IMR-90 (cell line): ENCODE data around the gene RILPL2. TPM values are rescaled to one million over a fixed set of nuclear protein-coding genes. Genes with fewer than 3 reads are reported as not detected.

ENCODE experiments used
- ATAC-seq: fragments of 200-7000 bp; cut with Tn5 transposase; 2 replicates; pipeline ENCODE4 v1.9.1; 2020; ENCODE audit warnings: low read depth, mild to moderate bottlenecking, moderate library complexity
- BruUV-seq: library from RNA; stranded (reverse); fragments of 400-500 nt; replicated peaks from 2 replicates; lab custom pipeline; 2021; lab: Mats Ljungman, UMichigan
- CTCF ChIA-PET: fragments of 300-600 bp; formaldehyde crosslinking; extraction: SDS; loops from one replicate; lab custom pipeline; 2021; ENCODE audit warnings: antibody characterized with exemption; lab: Yijun Ruan, JAX
- POLR2A ChIA-PET: fragments of 300-600 bp; sonication (Branson Sonifier 250); formaldehyde crosslinking; loops from one replicate; lab custom pipeline; 2022; ENCODE audit warnings: antibody characterized with exemption; ENCODE audit not compliant: unreplicated experiment; lab: Charles Lee
- DNase-seq: peaks from one replicate; pipeline ENCODE4 v3.0.0; 2013
- H2AFZ ChIP-seq: replicated peaks from 2 replicates; pipeline ENCODE3; 2013; ENCODE audit warnings: low read length, mild to moderate bottlenecking; ENCODE audit not compliant: poor library complexity
- H2AK5ac ChIP-seq: 2 replicates; pipeline ENCODE4 v1.6.1; 2013; ENCODE audit warnings: low read depth, low read length, inconsistent platforms
- H2AK9ac ChIP-seq: replicated peaks from 2 replicates; pipeline ENCODE3; 2013; ENCODE audit warnings: mild to moderate bottlenecking, low read depth, low read length, moderate library complexity; ENCODE audit not compliant: poor library complexity
- H2BK120ac ChIP-seq: 2 replicates; pipeline ENCODE4 v1.6.1; 2013; ENCODE audit warnings: low read depth, low read length, inconsistent platforms
- H2BK15ac ChIP-seq: 3 replicates; pipeline ENCODE4 v1.6.1; 2013; ENCODE audit warnings: low read depth, low read length, inconsistent platforms
- H2BK20ac ChIP-seq: 2 replicates; pipeline ENCODE4 v1.6.1; 2013; ENCODE audit warnings: low read depth, mild to moderate bottlenecking, inconsistent platforms, low read length, moderate library complexity
- H2BK5ac ChIP-seq: 2 replicates; pipeline ENCODE4 v1.6.1; 2013; ENCODE audit warnings: mild to moderate bottlenecking, low read depth, low read length, inconsistent platforms; ENCODE audit not compliant: poor library complexity, severe bottlenecking
- H3K14ac ChIP-seq: replicated peaks from 2 replicates; pipeline ENCODE4 v1.6.1; 2013; ENCODE audit warnings: low read depth, low read length, inconsistent platforms
- H3K18ac ChIP-seq: 2 replicates; pipeline ENCODE4 v1.6.1; 2013; ENCODE audit warnings: low read depth, low read length, control low read depth
- H3K23ac ChIP-seq: 2 replicates; pipeline ENCODE4 v1.6.1; 2013; ENCODE audit warnings: low read depth, low read length, inconsistent platforms
- H3K27ac ChIP-seq: 2 replicates; pipeline ENCODE4 v1.5.1; 2013; ENCODE audit warnings: mild to moderate bottlenecking, control low read depth, low read length; ENCODE audit not compliant: insufficient read depth
- H3K27me3 ChIP-seq: 2 replicates; pipeline ENCODE4 v1.6.1; 2013; ENCODE audit warnings: low read length; ENCODE audit not compliant: control insufficient read depth, insufficient read depth
- H3K36me3 ChIP-seq: 2 replicates; pipeline ENCODE4 v1.6.1; 2013; ENCODE audit warnings: low read length, mixed read lengths; ENCODE audit not compliant: control insufficient read depth, insufficient read depth
- H3K4ac ChIP-seq: 2 replicates; pipeline ENCODE4 v1.6.1; 2013; ENCODE audit warnings: low read depth, low read length, inconsistent platforms
- H3K4me1 ChIP-seq: 2 replicates; pipeline ENCODE4 v1.6.1; 2013; ENCODE audit warnings: low read length, mixed read lengths; ENCODE audit not compliant: control insufficient read depth, insufficient read depth
- H3K4me2 ChIP-seq: 2 replicates; pipeline ENCODE4 v1.6.1; 2013; ENCODE audit warnings: low read depth, mild to moderate bottlenecking, control low read depth, low read length, moderate library complexity
- H3K4me3 ChIP-seq: 2 replicates; pipeline ENCODE4 v1.5.1; 2013; ENCODE audit warnings: low read depth, mild to moderate bottlenecking, control low read depth, low read length, moderate library complexity; ENCODE audit not compliant: insufficient read depth
- H3K56ac ChIP-seq: 2 replicates; pipeline ENCODE4 v1.6.1; 2013; ENCODE audit warnings: low read length, inconsistent platforms; ENCODE audit not compliant: insufficient read depth; ENCODE audit errors: extremely low read depth
- H3K79me1 ChIP-seq, 2 experiments: 2 replicates each; pipeline ENCODE4 v1.6.1; 2013; ENCODE audit warnings: low read length in 2 of 2, inconsistent platforms in 1 of 2, low read depth in 1 of 2
- H3K9ac ChIP-seq: 2 replicates; pipeline ENCODE4 v1.6.1; 2013; ENCODE audit warnings: low read depth, low read length, control low read depth
- H3K9me1 ChIP-seq: 2 replicates; pipeline ENCODE4 v1.6.1; 2013; ENCODE audit warnings: low read length, inconsistent platforms; ENCODE audit not compliant: insufficient read depth
- H3K9me3 ChIP-seq: 2 replicates; pipeline ENCODE4 v1.6.1; 2013; ENCODE audit warnings: low read length; ENCODE audit not compliant: control insufficient read depth, insufficient read depth
- H4K20me1 ChIP-seq: 2 replicates; pipeline ENCODE4 v1.6.1; 2013; ENCODE audit warnings: low read length, inconsistent platforms; ENCODE audit not compliant: insufficient read depth
- H4K5ac ChIP-seq: 2 replicates; pipeline ENCODE4 v1.6.1; 2013; ENCODE audit warnings: mild to moderate bottlenecking, low read depth, low read length, control low read depth
- H4K8ac ChIP-seq, 2 experiments: 2 replicates each; pipeline ENCODE4 v1.6.1; 2013; ENCODE audit warnings: low read depth in 2 of 2, low read length in 2 of 2, control low read depth in 1 of 2, inconsistent platforms in 1 of 2
- H4K91ac ChIP-seq: 2 replicates; pipeline ENCODE4 v1.6.1; 2013; ENCODE audit warnings: low read depth, low read length, inconsistent platforms; ENCODE audit not compliant: insufficient read depth
- BHLHE40 ChIP-seq: fragments of 150-350 bp; IDR thresholded peaks from 2 replicates; pipeline ENCODE4 v1.6.1; 2016; ENCODE audit warnings: mild to moderate bottlenecking, low read depth, low read length
- CTCF ChIP-seq: conservative IDR thresholded peaks from 2 replicates; pipeline ENCODE4 v1.5.1; 2012; ENCODE audit warnings: mild to moderate bottlenecking, low read depth, low read length, improper control_type of control experiment
- MXI1 ChIP-seq: IDR thresholded peaks from 2 replicates; pipeline ENCODE4 v1.6.1; 2012; ENCODE audit warnings: low read depth, mild to moderate bottlenecking, low read length, moderate library complexity, borderline replicate concordance
- RAD21 ChIP-seq: IDR thresholded peaks from 2 replicates; pipeline ENCODE4 v1.6.1; 2012; ENCODE audit warnings: low read length, improper control_type of control experiment
- RCOR1 ChIP-seq: IDR thresholded peaks from 2 replicates; pipeline ENCODE4 v1.6.1; 2012; ENCODE audit warnings: mild to moderate bottlenecking, low read length, improper control_type of control experiment; ENCODE audit not compliant: insufficient replicate concordance
- SMC3 ChIP-seq: fragments of 150-350 bp; IDR thresholded peaks from 2 replicates; pipeline ENCODE4 v1.6.1; 2016; ENCODE audit warnings: low read depth, mild to moderate bottlenecking, antibody characterized with exemption, low read length, moderate library complexity
- USF2 ChIP-seq: fragments of 150-350 bp; IDR thresholded peaks from 2 replicates; pipeline ENCODE4 v1.6.1; 2017; ENCODE audit warnings: mild to moderate bottlenecking, antibody characterized with exemption, low read length, low read depth
- WGBS, 2 experiments: methylation state at CpG; one replicate each; pipeline versions ENCODE4 v1.1.5 to v1.1.7; 2013; ENCODE audit warnings: missing lambda C conversion rate in 2 of 2; ENCODE audit not compliant: insufficient read length in 1 of 2; ENCODE audit errors: extremely low coverage in 2 of 2; 5-methylcytosine and 5-hydroxymethylcytosine counted together
- dilution Hi-C: fragments of 300-500 bp; cut with HindIII; formaldehyde crosslinking; loops from one replicate; pipeline ENCODE4 v1.14.3; 2018; ENCODE audit warnings: low sequenced_read_pairs; ENCODE audit not compliant: unreplicated experiment
- in situ Hi-C: fragments of 300-500 bp; cut with MboI; formaldehyde crosslinking; loops from 3 replicates; pipeline ENCODE4 v1.14.3; 2019; ENCODE audit warnings: low sequenced_read_pairs, inconsistent platforms, mixed read lengths
- intact Hi-C: fragments of 100-400 bp; cut with micrococcal nuclease; formaldehyde crosslinking; loops from 2 replicates; pipeline ENCODE4 v1.10.0; 2022
- polyA plus RNA-seq, 3 experiments: library from polyadenylated mRNA; depleted of rRNA; stranded (reverse); fragments of >200 nt; gene quantifications; 2 replicates each; pipeline ENCODE4 v1.2.3, GENCODE V29; 2012; ENCODE audit warnings: low replicate concordance in 1 of 3
- total RNA-seq: library from RNA; depleted of rRNA; stranded (reverse); fragments of >200 nt; gene quantifications from 2 replicates; pipeline ENCODE4 v1.2.3, GENCODE V29; 2012; rRNA removed

RILPL2 gene
- total and polyA plus RNA-seq, 2 of the 4 experiments (the other 2 are of a cell fraction): 1.8 to 2.2 TPM

GRCh38 chr12:123367511-123367910 lies 69.0 kb downstream of the RILPL2 start:
- no peak overlapping the region for H2BK5ac ChIP-seq
- H3K14ac ChIP-seq: no peak overlapping the region
- intact Hi-C loops (no loop called here), dilution Hi-C loops (no loop called here), in situ Hi-C loops (no loop called here)
- DNase-seq: no peak
- H3K4me3 ChIP-seq: no peak overlapping the region
- H3K56ac ChIP-seq: no peak overlapping the region
- ChIA-PET CTCF (no interaction called here), POLR2A (interaction anchor here (0.7 kb wide), 1 partner anchor 27 kb away, joined by 6 read pairs; no protein-coding TSS in a partner anchor)
- H3K23ac ChIP-seq: no peak overlapping the region
- no TSS peak for BruUV-seq
- no peaks in the 10 kb centered on the region for H3K9me3 ChIP-seq
- H3K4ac ChIP-seq: no peak overlapping the region
- TF ChIP-seq USF2 (no peak), RCOR1 (no peak), CTCF (no peak), BHLHE40 (no peak), SMC3 (no peak), RAD21 (no peak), MXI1 (no peak)
- H3K27ac ChIP-seq: no peak overlapping the region
- no peak overlapping the region for H4K8ac ChIP-seq
- WGBS, 2 experiments: 100% methylated on average over 1 of the region's 4 CpGs; no CpG with 5 or more reads in 1 of the 2 experiments
- no peaks in the 10 kb centered on the region for H3K4me1 ChIP-seq
- no peak overlapping the region for H2AFZ ChIP-seq
- H4K5ac ChIP-seq: no peak overlapping the region
- H3K79me1 ChIP-seq: peaks cover 0 to 9% of the 10 kb centered on the region in 2 experiments; a peak in 1 of 4 replicates
- no peak overlapping the region for H2BK20ac ChIP-seq
- H3K18ac ChIP-seq: no peak overlapping the region
- no peak overlapping the region for H2AK5ac ChIP-seq
- H3K27me3 ChIP-seq: no peaks in the 10 kb centered on the region
- no peak overlapping the region for H2BK15ac ChIP-seq
- no peaks in the 10 kb centered on the region for H3K9me1 ChIP-seq
- no peaks in the 10 kb centered on the region for H3K36me3 ChIP-seq
- peaks cover 21% of the 10 kb centered on the region for H4K20me1 ChIP-seq
- no peak for ATAC-seq
- no peak overlapping the region for H3K9ac ChIP-seq
- no peak overlapping the region for H2BK120ac ChIP-seq
- no peak overlapping the region for H4K91ac ChIP-seq
- H2AK9ac ChIP-seq: no peak overlapping the region
- H3K4me2 ChIP-seq: no peak overlapping the region

Other genes with a start within 250 kb of the RILPL2 start
- 17.0 and 30.8 TPM in 2 replicates for gene MPHOSPH9, start 203.5 kb downstream of the RILPL2 start, total RNA-seq
- gene MPHOSPH9, start 203.5 kb downstream of the RILPL2 start, polyA plus RNA-seq (2012; rRNA removed): 7.6 and 8.3 TPM in 2 replicates
- 10.2 and 12.2 TPM in 2 replicates for gene MTRFR, start 203.2 kb downstream of the RILPL2 start, total RNA-seq
- gene MTRFR, start 203.2 kb downstream of the RILPL2 start, polyA plus RNA-seq (2012; rRNA removed): 7.2 and 8.6 TPM in 2 replicates
- 137 and 265 TPM in 2 replicates for gene CDK2AP1, start 164.8 kb downstream of the RILPL2 start, total RNA-seq
- 261 and 293 TPM in 2 replicates for gene CDK2AP1, start 164.8 kb downstream of the RILPL2 start, polyA plus RNA-seq (2012; rRNA removed)
- 24.9 and 43.0 TPM in 2 replicates for gene SBNO1, start 71.8 kb downstream of the RILPL2 start, total RNA-seq
- 4.1 and 5.3 TPM in 2 replicates for gene SBNO1, start 71.8 kb downstream of the RILPL2 start, polyA plus RNA-seq (2012; rRNA removed)
- gene KMT5A, start 52.6 kb downstream of the RILPL2 start, total RNA-seq: 26.0 and 32.2 TPM in 2 replicates
- gene KMT5A, start 52.6 kb downstream of the RILPL2 start, polyA plus RNA-seq (2012; rRNA removed): 28.3 and 30.3 TPM in 2 replicates
- gene SNRNP35, start 21.5 kb upstream of the RILPL2 start, total RNA-seq: 4.7 and 10.6 TPM in 2 replicates
- 14.1 and 15.4 TPM in 2 replicates for gene SNRNP35, start 21.5 kb upstream of the RILPL2 start, polyA plus RNA-seq (2012; rRNA removed)
- gene RILPL1, start 97.0 kb upstream of the RILPL2 start, total RNA-seq: 11.1 and 14.2 TPM in 2 replicates
- 19.8 and 24.5 TPM in 2 replicates for gene RILPL1, start 97.0 kb upstream of the RILPL2 start, polyA plus RNA-seq (2012; rRNA removed)
- 318 and 504 TPM in 2 replicates for gene TMED2, start 147.9 kb upstream of the RILPL2 start, total RNA-seq
- 132 and 154 TPM in 2 replicates for gene TMED2, start 147.9 kb upstream of the RILPL2 start, polyA plus RNA-seq (2012; rRNA removed)
- gene DDX55, start 165.4 kb upstream of the RILPL2 start, total RNA-seq: 13.3 and 14.4 TPM in 2 replicates
- 15.0 and 18.7 TPM in 2 replicates for gene DDX55, start 165.4 kb upstream of the RILPL2 start, polyA plus RNA-seq (2012; rRNA removed)
- 33.9 and 40.5 TPM in 2 replicates for gene EIF2B1, start 197.0 kb upstream of the RILPL2 start, total RNA-seq
- gene EIF2B1, start 197.0 kb upstream of the RILPL2 start, polyA plus RNA-seq (2012; rRNA removed): 39.3 and 45.9 TPM in 2 replicates
- gene GTF2H3, start 197.1 kb upstream of the RILPL2 start, total RNA-seq: 53.0 and 80.3 TPM in 2 replicates
- gene GTF2H3, start 197.1 kb upstream of the RILPL2 start, polyA plus RNA-seq (2012; rRNA removed): 19.9 and 22.2 TPM in 2 replicates
- gene TCTN2, start 234.4 kb upstream of the RILPL2 start, total RNA-seq: 12.2 and 13.6 TPM in 2 replicates
- 8.2 and 8.4 TPM in 2 replicates for gene TCTN2, start 234.4 kb upstream of the RILPL2 start, polyA plus RNA-seq (2012; rRNA removed)